Pons (tissue), 1 donor: Measurements from ENCODE around the gene MT1F.

Experiments
- DNase-seq: peaks from one replicate; pipeline ENCODE4 v3.0.0-alpha.2; 2016; ENCODE audit warnings: low spot score

MT1F gene

GRCh38 chr16:56700195-56700594 is 42.4 kb downstream of the MT1F start:
- DNase-seq: no peak

GRCh38 chr16:56700631-56701030 is 42.9 kb downstream of the MT1F start:
- DNase-seq: no peak

GRCh38 chr16:56701534-56701933 is 43.8 kb downstream of the MT1F start:
- no peak for DNase-seq

- no peak for DNase-seq
Observed at GRCh38 chr16:56702836-56703235, 45.1 kb downstream of the MT1F start.
